HEK293 (cell line): Measurements from ENCODE around the gene ACSS1.

Experiments
- SALL2 ChIP-seq: fragments of 450-650 bp; formaldehyde crosslinking; IDR thresholded peaks from 2 replicates; pipeline ENCODE4 v1.5.0; 2017; ENCODE audit warnings: missing biosample characterization, mild to moderate bottlenecking, missing genetic modification characterization, borderline replicate concordance
- ZBTB1 ChIP-seq: fragments of 450-650 bp; formaldehyde crosslinking; IDR thresholded peaks from 2 replicates; pipeline ENCODE4 v1.5.1; 2016; ENCODE audit warnings: missing biosample characterization, missing genetic modification characterization
- ZNF121 ChIP-seq: fragments of 450-650 bp; formaldehyde crosslinking; IDR thresholded peaks from 2 replicates; pipeline ENCODE4 v1.5.1; 2016; ENCODE audit warnings: missing biosample characterization, missing genetic modification characterization
- ZNF302 ChIP-seq: fragments of 450-650 bp; formaldehyde crosslinking; IDR thresholded peaks from 2 replicates; pipeline ENCODE4 v1.5.1; 2016; ENCODE audit warnings: missing biosample characterization, missing genetic modification characterization, low read depth
- TF ChIP-seq, protein P1 (sequence below): fragments of 450-650 bp; formaldehyde crosslinking; IDR thresholded peaks from 2 replicates; pipeline ENCODE4 v1.5.0; 2017; ENCODE audit warnings: missing biosample characterization, missing genetic modification characterization, borderline replicate concordance
- TF ChIP-seq, protein P2 (sequence below): fragments of 450-650 bp; formaldehyde crosslinking; IDR thresholded peaks from 2 replicates; pipeline ENCODE4 v1.5.1; 2016; ENCODE audit warnings: missing biosample characterization, missing genetic modification characterization

DNA sequence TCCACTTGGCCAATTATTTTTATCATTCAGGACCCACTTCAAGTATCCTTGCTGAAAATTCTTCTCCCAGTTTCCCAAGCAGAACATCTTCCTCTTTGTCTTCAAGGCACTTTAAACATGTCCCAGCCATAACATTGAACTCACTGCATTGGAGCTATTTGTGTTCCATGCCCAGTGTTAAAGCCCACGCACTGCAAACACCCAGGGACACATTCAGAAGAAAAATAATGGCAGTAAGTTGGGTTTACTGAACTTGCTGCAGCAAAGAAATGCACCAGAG is 63.8 kb downstream of the ACSS1 start:
- TF ChIP-seq, protein P1, sequence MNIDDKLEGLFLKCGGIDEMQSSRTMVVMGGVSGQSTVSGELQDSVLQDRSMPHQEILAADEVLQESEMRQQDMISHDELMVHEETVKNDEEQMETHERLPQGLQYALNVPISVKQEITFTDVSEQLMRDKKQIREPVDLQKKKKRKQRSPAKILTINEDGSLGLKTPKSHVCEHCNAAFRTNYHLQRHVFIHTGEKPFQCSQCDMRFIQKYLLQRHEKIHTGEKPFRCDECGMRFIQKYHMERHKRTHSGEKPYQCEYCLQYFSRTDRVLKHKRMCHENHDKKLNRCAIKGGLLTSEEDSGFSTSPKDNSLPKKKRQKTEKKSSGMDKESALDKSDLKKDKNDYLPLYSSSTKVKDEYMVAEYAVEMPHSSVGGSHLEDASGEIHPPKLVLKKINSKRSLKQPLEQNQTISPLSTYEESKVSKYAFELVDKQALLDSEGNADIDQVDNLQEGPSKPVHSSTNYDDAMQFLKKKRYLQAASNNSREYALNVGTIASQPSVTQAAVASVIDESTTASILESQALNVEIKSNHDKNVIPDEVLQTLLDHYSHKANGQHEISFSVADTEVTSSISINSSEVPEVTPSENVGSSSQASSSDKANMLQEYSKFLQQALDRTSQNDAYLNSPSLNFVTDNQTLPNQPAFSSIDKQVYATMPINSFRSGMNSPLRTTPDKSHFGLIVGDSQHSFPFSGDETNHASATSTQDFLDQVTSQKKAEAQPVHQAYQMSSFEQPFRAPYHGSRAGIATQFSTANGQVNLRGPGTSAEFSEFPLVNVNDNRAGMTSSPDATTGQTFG, result no peak
- TF ChIP-seq, protein P2, sequence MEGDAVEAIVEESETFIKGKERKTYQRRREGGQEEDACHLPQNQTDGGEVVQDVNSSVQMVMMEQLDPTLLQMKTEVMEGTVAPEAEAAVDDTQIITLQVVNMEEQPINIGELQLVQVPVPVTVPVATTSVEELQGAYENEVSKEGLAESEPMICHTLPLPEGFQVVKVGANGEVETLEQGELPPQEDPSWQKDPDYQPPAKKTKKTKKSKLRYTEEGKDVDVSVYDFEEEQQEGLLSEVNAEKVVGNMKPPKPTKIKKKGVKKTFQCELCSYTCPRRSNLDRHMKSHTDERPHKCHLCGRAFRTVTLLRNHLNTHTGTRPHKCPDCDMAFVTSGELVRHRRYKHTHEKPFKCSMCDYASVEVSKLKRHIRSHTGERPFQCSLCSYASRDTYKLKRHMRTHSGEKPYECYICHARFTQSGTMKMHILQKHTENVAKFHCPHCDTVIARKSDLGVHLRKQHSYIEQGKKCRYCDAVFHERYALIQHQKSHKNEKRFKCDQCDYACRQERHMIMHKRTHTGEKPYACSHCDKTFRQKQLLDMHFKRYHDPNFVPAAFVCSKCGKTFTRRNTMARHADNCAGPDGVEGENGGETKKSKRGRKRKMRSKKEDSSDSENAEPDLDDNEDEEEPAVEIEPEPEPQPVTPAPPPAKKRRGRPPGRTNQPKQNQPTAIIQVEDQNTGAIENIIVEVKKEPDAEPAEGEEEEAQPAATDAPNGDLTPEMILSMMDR (tag by site-specific recombination), result no peak
- TF ChIP-seq ZNF302 (no peak), ZNF121 (no peak), SALL2 (tag by site-specific recombination) (no peak), ZBTB1 (tag by site-specific recombination) (no peak)
